ENCODE measurements around the gene CSF1R.
"Not testable (repeated sequence)": the region's sequence is repeated elsewhere in the genome, so short reads cannot be mapped to it uniquely, and the experiment has no call there.

The CSF1R gene

GRCh38 chr5:150028047-150028446 lies 58.3 kb downstream of the CSF1R start:
- not testable (repeated sequence) for H3K4me3 Mint-ChIP-seq; H3K9me3 Mint-ChIP-seq; H3K27ac Mint-ChIP-seq; H3K27me3 Mint-ChIP-seq; DNase-seq; H3K4me1 Mint-ChIP-seq (ENCODE audit: low read depth)
- H3K36me3 Mint-ChIP-seq (ENCODE audit: low read depth), result peaks cover 93% of the 10 kb centered on the region

- H3K9me3 Mint-ChIP-seq, result no peaks in the 10 kb centered on the region
- H3K27me3 Mint-ChIP-seq, result no peaks in the 10 kb centered on the region
- H3K27ac Mint-ChIP-seq, result no peak overlapping the region
- H3K4me3 Mint-ChIP-seq, result no peak overlapping the region
- DNase-seq, result no peak
- peaks cover 93% of the 10 kb centered on the region for H3K36me3 Mint-ChIP-seq (ENCODE audit: low read depth)
- H3K4me1 Mint-ChIP-seq (ENCODE audit: low read depth), result peaks cover 7% of the 10 kb centered on the region
These were observed 59.6 kb downstream of the CSF1R start for GRCh38 chr5:150026682-150027172.

- peaks cover 22% of the 10 kb centered on the region for H3K4me1 Mint-ChIP-seq (ENCODE audit: low read depth)
- no peaks in the 10 kb centered on the region for H3K27me3 Mint-ChIP-seq
- H3K36me3 Mint-ChIP-seq (ENCODE audit: low read depth), result peaks cover 97% of the 10 kb centered on the region
These were observed 61.9 kb downstream of the CSF1R start for GRCh38 chr5:150024346-150024984.

GRCh38 chr5:150023136-150023535 lies 63.2 kb downstream of the CSF1R start:
- Mint-ChIP-seq H3K9me3 (no peaks in the 10 kb centered on the region), H3K27me3 (no peaks in the 10 kb centered on the region), H3K27ac (no peak overlapping the region), H3K4me3 (no peak overlapping the region), H3K4me1 (ENCODE audit: low read depth) (peaks cover 26% of the 10 kb centered on the region), H3K36me3 (ENCODE audit: low read depth) (peaks cover 99% of the 10 kb centered on the region)
- no peak for DNase-seq

More at GRCh38 chr5:150024346-150024984, 61.9 kb downstream of the CSF1R start:
- Mint-ChIP-seq H3K9me3 (no peaks in the 10 kb centered on the region), H3K27ac (no peak overlapping the region), H3K4me3 (no peak overlapping the region)
- DNase-seq, result no peak

GRCh38 chr5:150022681-150023080 lies 63.7 kb downstream of the CSF1R start:
- H3K4me3 Mint-ChIP-seq, result no peak overlapping the region
- H3K36me3 Mint-ChIP-seq (ENCODE audit: low read depth), result peaks cover 99% of the 10 kb centered on the region
- no peaks in the 10 kb centered on the region for H3K27me3 Mint-ChIP-seq
- H3K4me1 Mint-ChIP-seq (ENCODE audit: low read depth), result peaks cover 27% of the 10 kb centered on the region
- no peak for DNase-seq
- no peaks in the 10 kb centered on the region for H3K9me3 Mint-ChIP-seq
- H3K27ac Mint-ChIP-seq, result no peak overlapping the region

GRCh38 chr5:150022158-150022531 lies 64.2 kb downstream of the CSF1R start:
- no peaks in the 10 kb centered on the region for H3K27me3 Mint-ChIP-seq
- peaks cover 31% of the 10 kb centered on the region for H3K4me1 Mint-ChIP-seq (ENCODE audit: low read depth)
- no peak for DNase-seq
- H3K9me3 Mint-ChIP-seq, result no peaks in the 10 kb centered on the region
- peak overlapping the region; percentile 73 for H3K27ac Mint-ChIP-seq
- H3K4me3 Mint-ChIP-seq, result no peak overlapping the region
- peaks cover 100% of the 10 kb centered on the region for H3K36me3 Mint-ChIP-seq (ENCODE audit: low read depth)

GRCh38 chr5:150021491-150022157 lies 64.7 kb downstream of the CSF1R start:
- H3K4me3 Mint-ChIP-seq, result no peak overlapping the region
- DNase-seq, result no peak
- no peaks in the 10 kb centered on the region for H3K9me3 Mint-ChIP-seq
- peak overlapping the region; percentile 73 for H3K27ac Mint-ChIP-seq
- H3K4me1 Mint-ChIP-seq (ENCODE audit: low read depth), result peaks cover 32% of the 10 kb centered on the region
- H3K36me3 Mint-ChIP-seq (ENCODE audit: low read depth), result peaks cover 100% of the 10 kb centered on the region
- no peaks in the 10 kb centered on the region for H3K27me3 Mint-ChIP-seq

GRCh38 chr5:150020249-150020648 lies 66.1 kb downstream of the CSF1R start:
- H3K27ac Mint-ChIP-seq, result peak overlapping the region; percentile 77
- H3K4me1 Mint-ChIP-seq (ENCODE audit: low read depth), result peaks cover 32% of the 10 kb centered on the region
- H3K4me3 Mint-ChIP-seq, result no peak overlapping the region
- no peaks in the 10 kb centered on the region for H3K9me3 Mint-ChIP-seq
- no peaks in the 10 kb centered on the region for H3K27me3 Mint-ChIP-seq
- no peak for DNase-seq
- peaks cover 100% of the 10 kb centered on the region for H3K36me3 Mint-ChIP-seq (ENCODE audit: low read depth)

GRCh38 chr5:150017226-150018005 lies 68.9 kb downstream of the CSF1R start:
- H3K9me3 Mint-ChIP-seq, result peaks cover 5% of the 10 kb centered on the region
- no peak overlapping the region for H3K4me3 Mint-ChIP-seq
- peaks cover 100% of the 10 kb centered on the region for H3K36me3 Mint-ChIP-seq (ENCODE audit: low read depth)
- no peaks in the 10 kb centered on the region for H3K27me3 Mint-ChIP-seq
- peak overlapping the region; percentile 8 for H3K27ac Mint-ChIP-seq
- H3K4me1 Mint-ChIP-seq (ENCODE audit: low read depth), result peaks cover 47% of the 10 kb centered on the region
- DNase-seq, result no peak

GRCh38 chr5:150016537-150016936 lies 69.8 kb downstream of the CSF1R start:
- peaks cover 100% of the 10 kb centered on the region for H3K36me3 Mint-ChIP-seq (ENCODE audit: low read depth)
- H3K27ac Mint-ChIP-seq, result no peak overlapping the region
- DNase-seq, result no peak
- H3K9me3 Mint-ChIP-seq, result peaks cover 5% of the 10 kb centered on the region
- peaks cover 40% of the 10 kb centered on the region for H3K4me1 Mint-ChIP-seq (ENCODE audit: low read depth)
- H3K4me3 Mint-ChIP-seq, result no peak overlapping the region
- H3K27me3 Mint-ChIP-seq, result no peaks in the 10 kb centered on the region

GRCh38 chr5:150015415-150015814 lies 70.9 kb downstream of the CSF1R start:
- no peaks in the 10 kb centered on the region for H3K27me3 Mint-ChIP-seq
- H3K27ac Mint-ChIP-seq, result no peak overlapping the region
- H3K36me3 Mint-ChIP-seq (ENCODE audit: low read depth), result peaks cover 100% of the 10 kb centered on the region
- H3K4me3 Mint-ChIP-seq, result no peak overlapping the region
- peaks cover 34% of the 10 kb centered on the region for H3K4me1 Mint-ChIP-seq (ENCODE audit: low read depth)
- peaks cover 5% of the 10 kb centered on the region for H3K9me3 Mint-ChIP-seq
- no peak for DNase-seq

GRCh38 chr5:150014456-150014855 lies 71.9 kb downstream of the CSF1R start:
- Mint-ChIP-seq H3K9me3 (peaks cover 5% of the 10 kb centered on the region), H3K4me3 (no peak overlapping the region), H3K36me3 (ENCODE audit: low read depth) (peaks cover 100% of the 10 kb centered on the region), H3K27me3 (no peaks in the 10 kb centered on the region), H3K27ac (peak overlapping the region; percentile 22), H3K4me1 (ENCODE audit: low read depth) (peaks cover 30% of the 10 kb centered on the region)
- DNase-seq, result no peak

- Mint-ChIP-seq H3K27me3 (no peaks in the 10 kb centered on the region), H3K4me1 (ENCODE audit: low read depth) (peaks cover 30% of the 10 kb centered on the region), H3K4me3 (no peak overlapping the region), H3K36me3 (ENCODE audit: low read depth) (peaks cover 100% of the 10 kb centered on the region), H3K9me3 (peaks cover 5% of the 10 kb centered on the region), H3K27ac (no peak overlapping the region)
- DNase-seq, result no peak
These were observed 72.4 kb downstream of the CSF1R start for GRCh38 chr5:150013931-150014330.

GRCh38 chr5:150009671-150010387 lies 76.5 kb downstream of the CSF1R start:
- Mint-ChIP-seq H3K27me3 (no peaks in the 10 kb centered on the region), H3K36me3 (ENCODE audit: low read depth) (peaks cover 99% of the 10 kb centered on the region), H3K9me3 (peaks cover 5% of the 10 kb centered on the region), H3K27ac (peak overlapping the region; percentile 76), H3K4me1 (ENCODE audit: low read depth) (peaks cover 43% of the 10 kb centered on the region), H3K4me3 (no peak overlapping the region)
- DNase-seq, result no peak
